Epidermal melanocyte (primary cell): ENCODE results near the gene KRTAP4-12.
"Not testable (repeated sequence)": the region's sequence is repeated elsewhere in the genome, so short reads cannot be mapped to it uniquely, and the experiment has no call there.

ENCODE experiments used
- DNase-seq: peaks from one replicate; pipeline ENCODE4 v3.0.0; 2011; ENCODE audit warnings: low spot score; ENCODE audit not compliant: insufficient read length

The KRTAP4-12 gene

GRCh38 chr17:41096055-41096454, 27.9 kb downstream of the KRTAP4-12 start:
- no peak for DNase-seq

DNA sequence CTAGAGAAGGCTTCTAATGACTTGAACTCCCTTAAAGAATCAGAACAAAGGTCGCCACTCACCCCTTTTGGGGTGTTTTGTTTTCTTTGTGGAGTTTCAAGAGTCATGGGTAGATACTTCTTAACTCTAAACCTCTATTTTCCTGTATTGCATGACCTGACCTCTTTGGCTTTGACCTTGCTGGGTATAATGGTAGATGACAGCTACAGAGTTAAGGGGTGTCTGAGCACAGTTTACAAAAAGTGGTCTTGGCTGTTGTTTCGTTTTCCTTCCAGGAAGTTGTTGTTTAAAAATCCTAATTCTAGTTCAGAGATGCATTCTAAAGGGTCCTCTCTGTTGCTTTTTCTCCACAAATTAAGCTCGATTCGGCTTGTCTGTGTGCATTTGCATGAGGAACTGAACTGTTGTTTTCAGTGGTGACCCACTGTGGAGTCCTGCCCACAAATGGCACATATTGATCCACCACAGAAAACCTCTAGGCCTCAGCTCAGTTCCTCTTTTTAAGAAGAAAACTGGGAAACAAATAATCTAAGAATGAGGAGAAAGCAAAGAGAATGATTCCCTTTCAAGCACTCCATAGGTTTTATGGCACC, 35.1 kb downstream of the KRTAP4-12 start:
- not testable (repeated sequence) for DNase-seq

DNA sequence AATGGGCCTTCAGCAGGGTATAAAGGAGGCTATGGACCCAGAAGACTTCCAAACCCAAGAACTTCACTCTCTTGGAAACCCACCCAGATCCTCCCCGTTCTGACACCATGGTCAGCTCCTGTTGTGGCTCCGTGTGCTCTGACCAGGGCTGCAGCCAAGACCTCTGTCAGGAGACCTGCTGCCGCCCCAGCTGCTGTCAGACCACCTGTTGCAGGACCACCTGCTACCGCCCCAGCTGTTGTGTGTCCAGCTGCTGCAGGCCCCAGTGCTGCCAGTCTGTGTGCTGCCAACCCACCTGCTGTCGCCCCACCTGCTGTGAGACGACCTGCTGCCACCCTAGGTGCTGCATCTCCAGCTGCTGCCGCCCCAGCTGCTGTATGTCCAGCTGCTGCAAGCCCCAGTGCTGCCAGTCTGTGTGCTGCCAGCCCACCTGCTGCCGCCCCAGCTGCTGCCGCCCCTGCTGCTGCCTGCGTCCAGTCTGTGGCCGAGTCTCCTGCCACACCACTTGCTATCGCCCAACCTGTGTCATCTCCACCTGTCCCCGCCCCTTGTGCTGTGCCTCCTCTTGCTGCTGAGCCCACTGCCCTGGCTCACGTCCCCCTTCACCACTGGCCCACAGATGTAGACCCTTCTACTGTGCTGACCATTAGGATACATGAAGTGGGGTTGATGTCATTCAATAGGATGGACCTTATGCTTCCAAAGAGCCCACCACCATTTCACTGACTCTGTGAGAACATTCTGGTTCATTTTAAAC, 39.7 kb downstream of the KRTAP4-12 start, which contains the start of gene KRTAP4-7:
KRTAP4-7 (plus strand) TSS at position 51 of the 757 bp plus-strand sequence; CDS start at position 108, 57 bp downstream.
- not testable (repeated sequence) for DNase-seq

DNA sequence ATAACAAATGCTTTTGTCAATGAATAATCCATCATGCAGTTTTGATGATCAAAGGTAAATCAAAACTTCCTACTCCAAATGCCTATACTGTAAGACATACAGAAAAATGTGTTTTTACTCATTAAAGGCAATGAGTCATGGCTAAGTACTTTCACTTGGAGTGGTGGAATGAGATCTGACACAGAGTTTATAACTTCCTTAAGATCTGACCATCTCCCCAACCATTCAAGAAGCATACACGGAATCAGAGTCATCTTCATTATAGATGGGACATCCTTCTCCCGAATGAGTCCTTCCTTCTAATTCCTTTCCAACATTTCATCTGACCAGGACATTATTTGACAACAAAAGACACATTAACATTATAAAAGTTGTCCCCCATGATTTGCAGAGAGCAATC, 40.6 kb downstream of the KRTAP4-12 start:
- not testable (repeated sequence) for DNase-seq

- DNase-seq = no peak
Observed at GRCh38 chr17:41082626-41083025, 41.4 kb downstream of the KRTAP4-12 start.

- DNase-seq = no peak
Observed at GRCh38 chr17:41076788-41077187, 47.2 kb downstream of the KRTAP4-12 start.

- no peak for DNase-seq
Observed at GRCh38 chr17:41073676-41074075, 50.3 kb downstream of the KRTAP4-12 start.
